Measurements from ENCODE around the gene OTOGL. TPM values are rescaled to one million over a fixed set of nuclear protein-coding genes. Genes with fewer than 3 reads are reported as not detected.

Gene OTOGL
- total and polyA plus RNA-seq, 4 experiments from 2014 or later: not detected

DNA sequence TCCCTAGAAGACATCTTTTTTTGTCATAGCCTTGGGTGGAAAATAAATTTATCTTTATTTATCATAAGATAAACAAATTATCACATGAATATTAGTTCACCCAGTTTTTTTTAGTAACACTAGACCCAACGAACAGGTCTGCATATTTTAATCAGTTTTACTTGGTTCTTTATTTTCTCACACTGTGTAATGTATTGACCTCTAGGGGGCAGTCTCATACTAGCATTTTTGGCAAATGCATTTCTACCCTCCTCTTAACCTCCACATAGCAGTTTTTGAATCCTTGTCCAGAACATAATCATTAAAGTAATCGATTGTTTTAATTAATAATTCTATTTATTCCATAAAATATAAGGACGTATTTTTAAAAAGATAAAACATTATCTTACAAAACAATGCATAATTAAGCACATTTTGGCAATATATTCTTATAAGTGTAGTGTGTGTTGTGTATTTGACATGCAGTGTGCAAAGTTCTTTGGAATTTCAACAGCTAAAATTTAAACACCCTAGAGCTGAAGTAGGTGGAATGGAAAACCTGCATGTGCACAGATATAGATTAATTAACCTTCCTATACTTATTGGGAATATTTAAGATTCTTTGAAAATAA is 313.1 kb downstream of the OTOGL start:
- Mint-ChIP-seq H3K36me3 (no peaks in the 10 kb centered on the region), H3K27ac (no peak overlapping the region), H3K4me1 (no peaks in the 10 kb centered on the region), H3K4me3 (no peak overlapping the region), H3K27me3 (no peaks in the 10 kb centered on the region), H3K9me3 (peaks cover 0 to 6% (median 0%) of the 10 kb centered on the region in 8 donors)
- ChIA-PET POLR2A (ENCODE audit: partially characterized antibody) (no interaction called here), CTCF (ENCODE audit: partially characterized antibody) (no interaction called here)
- Histone ChIP-seq H3K27ac (ENCODE audit: low read depth, low read length) (no peak overlapping the region), H3K27me3 (ENCODE audit: insufficient read depth, low read length) (no peaks in the 10 kb centered on the region), H3K36me3 (ENCODE audit: insufficient read depth, low read length) (no peaks in the 10 kb centered on the region), H3K9me3 (ENCODE audit: control insufficient read depth in 1 of 2, low read length in 2 of 2) (no peaks in the 10 kb centered on the region), H3K4me3 (ENCODE audit: low read length in 2 of 2) (no peak overlapping the region), H3K4me1 (ENCODE audit: insufficient read depth, low read length) (no peaks in the 10 kb centered on the region)
- intact Hi-C loops (cut with micrococcal nuclease): no loop called here
- peak in 1 of 5 donors; percentile 1 for DNase-seq

- POLR2A ChIA-PET (ENCODE audit: partially characterized antibody): no interaction called here
- peaks cover 0 to 6% (median 0%) of the 10 kb centered on the region in 8 donors for H3K9me3 Mint-ChIP-seq
- H3K36me3 Mint-ChIP-seq: no peaks in the 10 kb centered on the region
- Histone ChIP-seq H3K27me3 (ENCODE audit: insufficient read depth, low read length) (no peaks in the 10 kb centered on the region), H3K36me3 (ENCODE audit: insufficient read depth, low read length) (no peaks in the 10 kb centered on the region), H3K9me3 (ENCODE audit: control insufficient read depth in 1 of 2, low read length in 2 of 2) (no peaks in the 10 kb centered on the region), H3K27ac (ENCODE audit: low read depth, low read length) (no peak overlapping the region), H3K4me1 (ENCODE audit: insufficient read depth, low read length) (no peaks in the 10 kb centered on the region), H3K4me3 (ENCODE audit: low read length in 2 of 2) (no peak overlapping the region)
- H3K4me1 Mint-ChIP-seq: no peaks in the 10 kb centered on the region
- CTCF ChIA-PET (ENCODE audit: partially characterized antibody): no interaction called here
- DNase-seq: no peak
- no peak overlapping the region for H3K27ac Mint-ChIP-seq
- no peaks in the 10 kb centered on the region for H3K27me3 Mint-ChIP-seq
- H3K4me3 Mint-ChIP-seq: no peak overlapping the region
- intact Hi-C loops (cut with micrococcal nuclease): no loop called here
Observed at GRCh38 chr12:80413462-80413861, 314.1 kb downstream of the OTOGL start.

DNA sequence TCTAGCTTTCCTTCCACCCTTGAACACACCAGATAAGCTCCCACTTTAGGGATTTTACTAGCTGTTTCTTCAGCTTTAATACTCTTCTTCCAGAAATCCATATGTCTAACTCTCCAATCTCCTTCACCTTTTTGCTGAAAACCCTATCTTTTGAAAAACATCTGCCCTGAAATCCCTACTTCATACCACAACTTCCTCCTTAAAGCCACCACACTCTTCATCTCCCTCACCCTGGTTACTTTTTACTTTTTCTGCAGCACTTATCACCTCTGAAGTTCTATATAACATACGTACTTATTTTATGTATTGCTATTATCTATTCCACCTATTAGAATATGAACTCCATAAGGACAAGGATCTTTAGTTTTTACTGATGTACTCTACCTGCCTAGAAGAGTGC is 316.1 kb downstream of the OTOGL start:
- no peak for DNase-seq
- intact Hi-C loops (cut with micrococcal nuclease): no loop called here
- peaks cover 0 to 6% (median 0%) of the 10 kb centered on the region in 8 donors for H3K9me3 Mint-ChIP-seq
- Histone ChIP-seq H3K27ac (ENCODE audit: low read depth, low read length) (no peak overlapping the region), H3K36me3 (ENCODE audit: insufficient read depth, low read length) (no peaks in the 10 kb centered on the region), H3K4me1 (ENCODE audit: insufficient read depth, low read length) (no peaks in the 10 kb centered on the region), H3K27me3 (ENCODE audit: insufficient read depth, low read length) (no peaks in the 10 kb centered on the region), H3K9me3 (ENCODE audit: control insufficient read depth in 1 of 2, low read length in 2 of 2) (no peaks in the 10 kb centered on the region), H3K4me3 (ENCODE audit: low read length in 2 of 2) (no peak overlapping the region)
- H3K27ac Mint-ChIP-seq: no peak overlapping the region
- POLR2A ChIA-PET (ENCODE audit: partially characterized antibody): no interaction called here
- H3K4me3 Mint-ChIP-seq: no peak overlapping the region
- no peaks in the 10 kb centered on the region for H3K36me3 Mint-ChIP-seq
- H3K4me1 Mint-ChIP-seq: no peaks in the 10 kb centered on the region
- no peaks in the 10 kb centered on the region for H3K27me3 Mint-ChIP-seq
- CTCF ChIA-PET (ENCODE audit: partially characterized antibody): no interaction called here

DNA sequence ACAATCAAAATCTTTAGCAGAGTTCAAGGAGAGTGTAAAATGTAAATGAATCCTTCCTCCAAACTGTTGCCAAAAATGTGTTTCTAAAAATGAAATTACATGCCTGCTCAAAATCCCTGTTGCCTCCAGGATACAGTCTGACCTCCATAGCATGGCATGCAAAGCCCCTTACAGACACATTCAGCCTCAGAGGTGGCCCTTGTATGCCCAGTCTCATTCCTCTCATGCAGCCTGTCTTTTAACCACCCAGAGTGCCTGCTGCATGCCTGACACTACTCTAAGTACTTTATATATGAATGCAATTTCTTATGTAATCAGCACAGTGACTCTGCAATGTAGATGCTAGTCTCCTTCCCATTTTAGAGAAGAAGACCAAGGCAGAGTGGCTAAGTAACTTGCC is 320.3 kb downstream of the OTOGL start:
- Histone ChIP-seq H3K9me3 (ENCODE audit: control insufficient read depth in 1 of 2, low read length in 2 of 2) (no peaks in the 10 kb centered on the region), H3K4me1 (ENCODE audit: insufficient read depth, low read length) (no peaks in the 10 kb centered on the region), H3K4me3 (ENCODE audit: low read length in 2 of 2) (no peak overlapping the region), H3K27ac (ENCODE audit: low read depth, low read length) (no peak overlapping the region), H3K27me3 (ENCODE audit: insufficient read depth, low read length) (no peaks in the 10 kb centered on the region), H3K36me3 (ENCODE audit: insufficient read depth, low read length) (no peaks in the 10 kb centered on the region)
- Mint-ChIP-seq H3K9me3 (peaks cover 0 to 7% (median 0%) of the 10 kb centered on the region in 8 donors), H3K27ac (no peak overlapping the region), H3K4me3 (no peak overlapping the region), H3K27me3 (no peaks in the 10 kb centered on the region), H3K36me3 (no peaks in the 10 kb centered on the region), H3K4me1 (no peaks in the 10 kb centered on the region)
- POLR2A ChIA-PET (ENCODE audit: partially characterized antibody): no interaction called here
- intact Hi-C loops (cut with micrococcal nuclease): no loop called here
- DNase-seq: peak in 1 of 5 donors; percentile 19
- CTCF ChIA-PET (ENCODE audit: partially characterized antibody): no interaction called here

- intact Hi-C loops (cut with micrococcal nuclease): no loop called here
- Mint-ChIP-seq H3K4me1 (no peaks in the 10 kb centered on the region), H3K9me3 (peaks cover 0 to 7% (median 0%) of the 10 kb centered on the region in 8 donors), H3K4me3 (no peak overlapping the region), H3K36me3 (no peaks in the 10 kb centered on the region), H3K27me3 (no peaks in the 10 kb centered on the region), H3K27ac (no peak overlapping the region)
- no peak overlapping the region for H3K4me3 ChIP-seq (ENCODE audit: low read length in 2 of 2)
- no peaks in the 10 kb centered on the region for H3K27me3 ChIP-seq (ENCODE audit: insufficient read depth, low read length)
- no peaks in the 10 kb centered on the region for H3K4me1 ChIP-seq (ENCODE audit: insufficient read depth, low read length)
- H3K27ac ChIP-seq (ENCODE audit: low read depth, low read length): no peak overlapping the region
- H3K9me3 ChIP-seq (ENCODE audit: control insufficient read depth in 1 of 2, low read length in 2 of 2): no peaks in the 10 kb centered on the region
- H3K36me3 ChIP-seq (ENCODE audit: insufficient read depth, low read length): no peaks in the 10 kb centered on the region
- DNase-seq: no peak
- CTCF ChIA-PET (ENCODE audit: partially characterized antibody): no interaction called here
- POLR2A ChIA-PET (ENCODE audit: partially characterized antibody): no interaction called here
Observed at GRCh38 chr12:80420075-80420474, 320.7 kb downstream of the OTOGL start.

DNA sequence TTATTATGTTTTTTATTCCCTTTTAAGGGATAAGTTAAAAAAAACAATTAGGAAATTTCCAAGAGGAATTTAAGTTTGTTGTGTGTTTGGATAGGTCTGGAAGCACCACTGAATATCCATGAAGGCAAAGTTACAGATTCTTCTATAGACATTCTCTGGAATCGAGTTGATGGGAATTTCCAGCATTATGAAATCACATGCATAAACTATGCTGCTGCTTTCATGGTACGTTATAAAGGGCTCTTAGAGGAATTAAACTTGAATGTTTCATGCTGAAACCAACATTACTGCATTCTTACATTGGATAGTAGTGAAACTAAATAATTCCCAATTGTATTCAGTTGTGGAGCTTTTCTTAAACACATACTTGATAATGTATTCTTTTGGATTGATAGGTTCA is 323.2 kb downstream of the OTOGL start:
- H3K4me1 ChIP-seq (ENCODE audit: insufficient read depth, low read length): no peaks in the 10 kb centered on the region
- H3K27ac Mint-ChIP-seq: no peak overlapping the region
- H3K36me3 ChIP-seq (ENCODE audit: insufficient read depth, low read length): no peaks in the 10 kb centered on the region
- H3K4me3 Mint-ChIP-seq: no peak overlapping the region
- peaks cover 0 to 2% (median under 1%) of the 10 kb centered on the region in 8 donors for H3K9me3 Mint-ChIP-seq
- ChIA-PET POLR2A (ENCODE audit: partially characterized antibody) (no interaction called here), CTCF (ENCODE audit: partially characterized antibody) (no interaction called here)
- no peaks in the 10 kb centered on the region for H3K9me3 ChIP-seq (ENCODE audit: control insufficient read depth in 1 of 2, low read length in 2 of 2)
- no peak for DNase-seq
- no peaks in the 10 kb centered on the region for H3K27me3 ChIP-seq (ENCODE audit: insufficient read depth, low read length)
- H3K27ac ChIP-seq (ENCODE audit: low read depth, low read length): no peak overlapping the region
- intact Hi-C loops (cut with micrococcal nuclease): no loop called here
- no peaks in the 10 kb centered on the region for H3K27me3 Mint-ChIP-seq
- no peak overlapping the region for H3K4me3 ChIP-seq (ENCODE audit: low read length in 2 of 2)
- no peaks in the 10 kb centered on the region for H3K36me3 Mint-ChIP-seq
- H3K4me1 Mint-ChIP-seq: no peaks in the 10 kb centered on the region

Other genes with a start within 250 kb of the OTOGL start
- 100 to 1,000 TPM; 127 to 129 TPM for gene PPP1R12A, start 164.4 kb upstream of the OTOGL start, total RNA-seq
- 100 to 1,000 TPM in 1 of 2 donors, 10 to 100 TPM in 1; 73.1 to 130 TPM for gene PPP1R12A, start 164.4 kb upstream of the OTOGL start, polyA plus RNA-seq